Coronary artery (tissue), 2 donors: ENCODE results near the gene NISCH.

Source experiments
- DNase-seq: peaks from one replicate; pipeline ENCODE4 v3.0.0-alpha.2; 2017; ENCODE audit warnings: low spot score
- H3K27ac ChIP-seq, 2 donors: fragments of 200-600 bp; sonication (generic); one replicate each; pipeline ENCODE4 v1.5.1; 2016 to 2019
- H3K4me3 ChIP-seq: fragments of 200-600 bp; sonication (generic); 2 replicates; pipeline ENCODE4 v1.5.1; 2016; ENCODE audit warnings: mild to moderate bottlenecking, moderate library complexity
- CTCF ChIP-seq: fragments of 200-600 bp; sonication (generic); IDR thresholded peaks from one replicate; pipeline ENCODE4 v1.5.1; 2019; ENCODE audit warnings: antibody characterized with exemption

Gene NISCH

DNA sequence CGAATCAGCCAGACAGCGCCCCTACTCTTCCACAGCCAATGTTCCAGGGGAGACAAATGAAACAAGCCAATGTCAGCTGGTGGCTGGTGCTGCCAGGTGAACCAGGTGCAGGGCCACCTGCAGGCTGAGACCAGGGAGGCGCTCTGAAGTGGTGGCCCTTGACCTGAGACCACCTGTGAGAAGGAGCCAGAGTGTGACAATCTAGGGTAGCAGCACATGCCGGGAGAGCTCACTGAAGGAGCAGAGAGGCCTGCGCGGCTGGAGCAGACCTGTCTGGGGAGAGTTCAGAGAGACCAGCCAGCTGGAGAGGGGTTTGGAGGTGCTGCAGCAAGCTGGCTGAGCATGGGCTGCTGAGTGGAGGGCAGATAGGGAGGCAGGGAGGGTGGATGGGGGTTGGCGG lies 39.0 kb downstream of the NISCH start:
- Histone ChIP-seq H3K4me3 (peak overlapping the region; percentile 65), H3K27ac (peak overlapping the region in 1 of 2 donors; percentile 85)
- TF ChIP-seq CTCF: no peak
- no peak for DNase-seq

DNA sequence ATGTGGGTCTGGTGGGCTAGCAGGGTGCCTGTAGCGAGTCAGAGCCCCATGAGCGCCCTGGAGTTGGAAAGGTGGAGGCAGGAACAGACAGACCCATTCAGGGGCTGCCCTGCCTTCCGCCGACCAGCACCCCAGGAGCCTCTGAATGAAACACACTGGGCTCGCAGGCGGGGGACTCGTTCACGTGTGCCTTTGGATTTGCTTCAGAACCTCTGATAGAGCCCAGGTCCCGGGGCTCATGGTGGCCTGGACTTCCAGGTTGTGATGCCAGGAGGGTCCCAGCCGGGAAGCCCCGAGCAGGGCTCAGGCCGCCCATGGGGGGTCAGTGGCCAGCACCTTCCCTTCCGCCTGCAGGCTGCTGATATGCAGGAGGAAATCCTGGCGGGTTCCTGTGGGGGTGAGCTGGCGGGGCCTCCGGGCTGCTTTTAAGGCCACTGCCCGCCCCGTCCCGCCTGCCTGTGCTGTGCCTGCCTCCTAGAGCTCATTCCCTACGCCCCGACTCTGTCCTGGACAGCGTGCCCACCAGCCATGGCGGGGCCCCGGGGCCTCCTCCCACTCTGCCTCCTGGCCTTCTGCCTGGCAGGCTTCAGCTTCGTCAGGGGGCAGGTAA lies 39.6 kb downstream of the NISCH start, which contains the start of gene STAB1:
STAB1 (plus strand) TSS at position 453 of the 610 bp plus-strand sequence; CDS start at position 529, 76 bp downstream.
- no peak for DNase-seq
- Histone ChIP-seq H3K27ac (peak within 1 kb of the TSS in 1 of 2 donors; percentile 85), H3K4me3 (peak within 1 kb of the TSS; percentile 65)
- no peak for TF ChIP-seq CTCF

- H3K27ac ChIP-seq: peak overlapping the region in 1 of 2 donors; percentile 85
- TF ChIP-seq CTCF: no peak
- peak overlapping the region; percentile 65 for H3K4me3 ChIP-seq
- no peak for DNase-seq
Observed at GRCh38 chr3:52495777-52496602, 40.6 kb downstream of the NISCH start.

GRCh38 chr3:52498137-52499054 lies 43.0 kb downstream of the NISCH start:
- Histone ChIP-seq H3K27ac (peak overlapping the region in 1 of 2 donors; percentile 78), H3K4me3 (peak overlapping the region; percentile 7)
- TF ChIP-seq CTCF: no peak
- no peak for DNase-seq

- Histone ChIP-seq H3K27ac (peak overlapping the region in 1 of 2 donors; percentile 22), H3K4me3 (no peak overlapping the region)
- no peak for TF ChIP-seq CTCF
- no peak for DNase-seq
Observed at GRCh38 chr3:52501046-52501445, 45.6 kb downstream of the NISCH start.

GRCh38 chr3:52502001-52502400 lies 46.6 kb downstream of the NISCH start:
- DNase-seq: no peak
- Histone ChIP-seq H3K4me3 (no peak overlapping the region), H3K27ac (no peak overlapping the region)
- TF ChIP-seq CTCF: no peak
